Left ventricle myocardium inferior (tissue), 1 donor: ENCODE results near the gene CHKB. TPM values are rescaled to one million over a fixed set of nuclear protein-coding genes. Genes with fewer than 3 reads are reported as not detected.

ENCODE experiments used
- DNase-seq: peaks from one replicate; pipeline ENCODE4 v3.0.0-alpha.2; 2020
- H3K27ac ChIP-seq: fragments of 200-600 bp; replicated peaks from 2 replicates; pipeline ENCODE4 v1.8.0; 2021
- H3K27me3 ChIP-seq: fragments of 200-600 bp; 2 replicates; pipeline ENCODE4 v1.8.0; 2021; ENCODE audit warnings: low read depth
- H3K36me3 ChIP-seq: fragments of 200-600 bp; 2 replicates; pipeline ENCODE4 v1.8.0; 2021
- H3K4me1 ChIP-seq: fragments of 200-600 bp; 2 replicates; pipeline ENCODE4 v1.8.0; 2021
- H3K4me3 ChIP-seq: fragments of 200-600 bp; 2 replicates; pipeline ENCODE4 v1.8.0; 2021; ENCODE audit warnings: mild to moderate bottlenecking, moderate library complexity
- H3K9me3 ChIP-seq: fragments of 200-600 bp; replicated peaks from 2 replicates; pipeline ENCODE4 v1.8.0; 2021
- CTCF ChIP-seq: fragments of 200-600 bp; IDR thresholded peaks from 2 replicates; pipeline ENCODE4 v1.8.0; 2021; ENCODE audit warnings: antibody characterized with exemption, mild to moderate bottlenecking, borderline replicate concordance
- intact Hi-C: fragments of 100-400 bp; cut with micrococcal nuclease; formaldehyde crosslinking; loops from one replicate; pipeline ENCODE4 v1.11.0; 2022
- total RNA-seq: library from RNA; stranded (reverse); fragmentation: NEBNext Ultra II Directional; extraction: Animal tissue kit (Norgen Biotek cat#: 25700); gene quantifications from one replicate; pipeline ENCODE4 v1.2.1, GENCODE V29; 2021
- donor health status: DM: no; HTN: yes; CAD: no; lungs with severe emphysema.

CHKB gene
- total RNA-seq, 1 donor from 2014 or later = 36.0 TPM

- DNase-seq = peak; percentile 58
- H3K9me3 ChIP-seq = no peaks in the 10 kb centered on the region
- H3K36me3 ChIP-seq = no peaks in the 10 kb centered on the region
- TF ChIP-seq CTCF = no peak
- H3K27me3 ChIP-seq = peaks cover 71% of the 10 kb centered on the region
- H3K4me3 ChIP-seq = peak overlapping the region; percentile 74
- H3K4me1 ChIP-seq = peaks cover 63% of the 10 kb centered on the region
- H3K27ac ChIP-seq = peak overlapping the region; percentile 94
- intact Hi-C loops = no loop called here
Measured at GRCh38 chr22:50531546-50531961, 51.1 kb downstream of the CHKB start.

GRCh38 chr22:50530877-50531545 is 51.6 kb downstream of the CHKB start:
- H3K36me3 ChIP-seq = no peaks in the 10 kb centered on the region
- peak overlapping the region; percentile 74 for H3K4me3 ChIP-seq
- DNase-seq = peak; percentile 87
- H3K9me3 ChIP-seq = no peaks in the 10 kb centered on the region
- peaks cover 69% of the 10 kb centered on the region for H3K4me1 ChIP-seq
- peak overlapping the region; percentile 94 for H3K27ac ChIP-seq
- no peak for TF ChIP-seq CTCF
- H3K27me3 ChIP-seq = peaks cover 66% of the 10 kb centered on the region
- intact Hi-C loops = no loop called here

- H3K27ac ChIP-seq = peak overlapping the region; percentile 94
- no peaks in the 10 kb centered on the region for H3K9me3 ChIP-seq
- no peaks in the 10 kb centered on the region for H3K36me3 ChIP-seq
- no peak for TF ChIP-seq CTCF
- H3K4me3 ChIP-seq = peak overlapping the region; percentile 74
- peaks cover 65% of the 10 kb centered on the region for H3K27me3 ChIP-seq
- H3K4me1 ChIP-seq = peaks cover 73% of the 10 kb centered on the region
- DNase-seq = peak; percentile 52
- intact Hi-C loops = no loop called here
Measured at GRCh38 chr22:50530580-50530876, 52.1 kb downstream of the CHKB start.

GRCh38 chr22:50529897-50530579 is 52.6 kb downstream of the CHKB start, which contains the start of gene TYMP:
Gene TYMP, minus strand, starts transcription at chr22:50530012. Its CDS starts 303 bp downstream, at chr22:50529709.
- Histone ChIP-seq H3K36me3 (no peaks in the 10 kb centered on the region), H3K4me3 (peak within 1 kb of the TSS; percentile 74), H3K27me3 (peaks cover 61% of the 10 kb centered on the region), H3K27ac (peak within 1 kb of the TSS; percentile 94), H3K9me3 (no peaks in the 10 kb centered on the region), H3K4me1 (peaks cover 76% of the 10 kb centered on the region)
- DNase-seq = peak; percentile 87
- TF ChIP-seq CTCF = no peak
- intact Hi-C loops = no loop called here

GRCh38 chr22:50529416-50529896 is 53.2 kb downstream of the CHKB start:
- Histone ChIP-seq H3K27me3 (peaks cover 55% of the 10 kb centered on the region), H3K36me3 (no peaks in the 10 kb centered on the region), H3K4me3 (peak overlapping the region; percentile 74), H3K27ac (peak overlapping the region; percentile 94), H3K4me1 (peaks cover 82% of the 10 kb centered on the region), H3K9me3 (no peaks in the 10 kb centered on the region)
- no peak for DNase-seq
- no peak for TF ChIP-seq CTCF
- intact Hi-C loops = no loop called here

Other genes starting within 250 kb of the CHKB start
- 38.6 TPM for gene PPP6R2, start 239.5 kb downstream of the CHKB start, total RNA-seq
- gene SBF1, start 107.8 kb downstream of the CHKB start, total RNA-seq = 55.8 TPM
- not detected for gene ADM2, start 101.3 kb downstream of the CHKB start, total RNA-seq
- gene MIOX, start 96.0 kb downstream of the CHKB start, total RNA-seq = not detected
- 23.4 TPM for gene LMF2, start 75.1 kb downstream of the CHKB start, total RNA-seq
- gene NCAPH2, start 74.6 kb downstream of the CHKB start, total RNA-seq = 27.7 TPM
- not detected for gene SCO2, start 57.3 kb downstream of the CHKB start, total RNA-seq
- 11.6 TPM for gene TYMP, start 52.8 kb downstream of the CHKB start, total RNA-seq
- gene KLHDC7B, start 37.0 kb downstream of the CHKB start, total RNA-seq = not detected
- gene SYCE3, start 19.9 kb downstream of the CHKB start, total RNA-seq = not detected
- 394 TPM for gene CPT1B, start 4.4 kb downstream of the CHKB start, total RNA-seq
- gene MAPK8IP2, start 17.9 kb upstream of the CHKB start, total RNA-seq = 0.33 TPM
- gene ARSA, start 45.3 kb upstream of the CHKB start, total RNA-seq = 23.5 TPM
- 23.1 TPM for gene SHANK3, start 90.0 kb upstream of the CHKB start, total RNA-seq
- 0.30 TPM for gene ACR, start 155.4 kb upstream of the CHKB start, total RNA-seq
- 8.7 TPM for gene RABL2B, start 200.8 kb upstream of the CHKB start, total RNA-seq